Hepatic stellate cell (primary cell): ENCODE data around the gene RASGEF1C.
"Not testable (repeated sequence)": the region's sequence is repeated elsewhere in the genome, so short reads cannot be mapped to it uniquely, and the experiment has no call there.

Experiments used
- DNase-seq: peaks from one replicate; pipeline ENCODE4 v3.0.0; 2011; ENCODE audit warnings: low spot score

The RASGEF1C gene

GRCh38 chr5:180099733-180100611 is 109.0 kb downstream of the RASGEF1C start:
- no peak for DNase-seq

- DNase-seq = no peak
These were observed 109.8 kb downstream of the RASGEF1C start for GRCh38 chr5:180098991-180099732.

GRCh38 chr5:180098526-180098925 is 110.5 kb downstream of the RASGEF1C start:
- no peak for DNase-seq

- no peak for DNase-seq
These were observed 111.1 kb downstream of the RASGEF1C start for GRCh38 chr5:180097926-180098325.

- DNase-seq = no peak
These were observed 111.7 kb downstream of the RASGEF1C start for GRCh38 chr5:180097163-180097894.

GRCh38 chr5:180096616-180097015 is 112.4 kb downstream of the RASGEF1C start:
- DNase-seq = no peak

GRCh38 chr5:180095545-180095944 is 113.5 kb downstream of the RASGEF1C start:
- no peak for DNase-seq

GRCh38 chr5:180093651-180094382 is 115.2 kb downstream of the RASGEF1C start:
- no peak for DNase-seq

- DNase-seq = no peak
These were observed 115.8 kb downstream of the RASGEF1C start for GRCh38 chr5:180093241-180093640.

GRCh38 chr5:180090769-180091546 is 118.1 kb downstream of the RASGEF1C start:
- no peak for DNase-seq

- DNase-seq = peak; percentile 34
These were observed 118.8 kb downstream of the RASGEF1C start for GRCh38 chr5:180090098-180090768.

- not testable (repeated sequence) for DNase-seq
These were observed 119.4 kb downstream of the RASGEF1C start for GRCh38 chr5:180089628-180090027.

- no peak for DNase-seq
These were observed 120.5 kb downstream of the RASGEF1C start for GRCh38 chr5:180088561-180088960.

- no peak for DNase-seq
These were observed 122.1 kb downstream of the RASGEF1C start for GRCh38 chr5:180086816-180087399.

GRCh38 chr5:180085837-180086236 is 123.2 kb downstream of the RASGEF1C start:
- no peak for DNase-seq

GRCh38 chr5:180084638-180085561 is 124.1 kb downstream of the RASGEF1C start:
- no peak for DNase-seq

GRCh38 chr5:180083529-180084060 is 125.4 kb downstream of the RASGEF1C start:
- DNase-seq = no peak

- DNase-seq = no peak
These were observed 126.2 kb downstream of the RASGEF1C start for GRCh38 chr5:180082633-180083420.
